Keratinocyte (primary cell): ENCODE data around the gene SLC38A2.

Source experiments
- EZH2 ChIP-seq: IDR thresholded peaks from one replicate; pipeline ENCODE4 v1.6.1; 2012; ENCODE audit warnings: inconsistent platforms, mild to moderate bottlenecking, low read length, moderate library complexity
- TF ChIP-seq, protein P1 (sequence below), 3 experiments: IDR thresholded peaks in 1 of 3; conservative IDR thresholded peaks in 1 of 3; optimal IDR thresholded peaks in 1 of 3; 2 replicates in 2 of 3; 3 replicates in 1 of 3; pipeline versions ENCODE3 to v1.5.1; 2011; ENCODE audit warnings: low read length in 3 of 3, mild to moderate bottlenecking in 3 of 3, moderate library complexity in 2 of 3, control low read depth in 1 of 3, inconsistent platforms in 1 of 3; ENCODE audit not compliant: insufficient read depth in 2 of 3; ENCODE audit errors: extremely low read depth in 1 of 3

DNA sequence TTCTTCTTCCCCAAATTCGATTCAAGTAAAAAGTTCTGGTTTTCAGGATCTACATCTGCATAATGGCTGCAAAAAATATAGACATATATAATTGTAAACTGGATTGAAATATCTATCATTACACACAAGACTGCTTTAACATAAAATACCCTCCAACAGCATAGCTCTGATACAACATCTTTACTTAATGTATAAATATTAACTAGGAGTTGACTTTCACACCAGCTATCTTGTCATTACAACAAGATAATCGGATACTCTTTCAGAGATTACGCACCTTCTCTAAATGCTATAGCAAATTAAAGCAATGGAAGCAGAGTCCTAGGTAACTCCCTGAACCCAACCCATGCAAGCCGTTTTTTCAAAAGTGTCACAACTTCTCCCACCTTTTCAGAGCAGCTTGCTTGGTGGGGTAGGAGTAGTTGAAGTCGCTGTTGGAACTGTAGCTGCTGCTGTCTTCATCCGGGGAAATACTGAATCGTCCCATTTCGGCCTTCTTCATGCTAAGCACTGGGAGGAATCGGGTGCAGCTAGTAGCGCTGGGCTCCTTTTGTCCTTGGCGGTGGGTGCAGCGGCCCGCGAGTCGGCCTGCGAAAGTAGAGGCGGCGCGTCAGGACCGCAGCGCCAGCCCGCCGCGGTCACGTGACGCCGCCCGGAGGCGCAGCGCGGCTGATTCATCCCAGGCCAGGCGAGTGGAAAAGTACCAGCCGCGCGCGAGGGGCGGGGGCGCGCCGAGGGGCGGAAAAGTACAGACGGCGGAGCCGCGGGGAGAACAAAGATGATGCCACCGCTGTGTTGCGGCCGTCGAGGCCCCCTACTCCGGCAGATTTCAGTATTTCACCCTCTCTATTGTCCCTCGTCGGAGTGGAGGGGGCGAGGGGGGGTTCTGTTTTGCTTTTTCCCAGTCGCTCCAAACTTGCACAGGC is 1.5 kb downstream of the SLC38A2 start:
- TF ChIP-seq EZH2 = no peak
- TF ChIP-seq, protein P1, sequence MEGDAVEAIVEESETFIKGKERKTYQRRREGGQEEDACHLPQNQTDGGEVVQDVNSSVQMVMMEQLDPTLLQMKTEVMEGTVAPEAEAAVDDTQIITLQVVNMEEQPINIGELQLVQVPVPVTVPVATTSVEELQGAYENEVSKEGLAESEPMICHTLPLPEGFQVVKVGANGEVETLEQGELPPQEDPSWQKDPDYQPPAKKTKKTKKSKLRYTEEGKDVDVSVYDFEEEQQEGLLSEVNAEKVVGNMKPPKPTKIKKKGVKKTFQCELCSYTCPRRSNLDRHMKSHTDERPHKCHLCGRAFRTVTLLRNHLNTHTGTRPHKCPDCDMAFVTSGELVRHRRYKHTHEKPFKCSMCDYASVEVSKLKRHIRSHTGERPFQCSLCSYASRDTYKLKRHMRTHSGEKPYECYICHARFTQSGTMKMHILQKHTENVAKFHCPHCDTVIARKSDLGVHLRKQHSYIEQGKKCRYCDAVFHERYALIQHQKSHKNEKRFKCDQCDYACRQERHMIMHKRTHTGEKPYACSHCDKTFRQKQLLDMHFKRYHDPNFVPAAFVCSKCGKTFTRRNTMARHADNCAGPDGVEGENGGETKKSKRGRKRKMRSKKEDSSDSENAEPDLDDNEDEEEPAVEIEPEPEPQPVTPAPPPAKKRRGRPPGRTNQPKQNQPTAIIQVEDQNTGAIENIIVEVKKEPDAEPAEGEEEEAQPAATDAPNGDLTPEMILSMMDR (optimal IDR thresholded peaks at IDR 0.05 in 1 of 3, IDR thresholded peaks at IDR 0.05 in 1 of 3, conservative IDR thresholded peaks at IDR 0.05 in 1 of 3; ENCODE audit: extremely low read depth in 1 of 3, insufficient read depth in 2 of 3, low read length in 3 of 3) = peak in 1 of 3 experiments; percentile 27
